Muscle of leg (tissue), 11 donors: ENCODE measurements around the gene SLC5A10. TPM values are rescaled to one million over a fixed set of nuclear protein-coding genes. Genes with fewer than 3 reads are reported as not detected.
"Not testable (repeated sequence)": the region's sequence is repeated elsewhere in the genome, so short reads cannot be mapped to it uniquely, and the experiment has no call there.

Experiments used
- DNase-seq: peaks from one replicate; pipeline ENCODE4 v3.0.0; 2013
- H3K27ac ChIP-seq: one replicate; pipeline ENCODE4 v1.5.1; 2013; ENCODE audit warnings: mild to moderate bottlenecking, low read length, control low read depth
- H3K27me3 ChIP-seq: one replicate; pipeline ENCODE4 v1.6.1; 2013; ENCODE audit warnings: low read length; ENCODE audit not compliant: control insufficient read depth, insufficient read depth
- H3K36me3 ChIP-seq: one replicate; pipeline ENCODE4 v1.6.1; 2013; ENCODE audit warnings: low read length; ENCODE audit not compliant: control insufficient read depth, insufficient read depth
- H3K4me1 ChIP-seq: one replicate; pipeline ENCODE4 v1.6.1; 2013; ENCODE audit warnings: low read length; ENCODE audit not compliant: control insufficient read depth, insufficient read depth
- H3K4me3 ChIP-seq: one replicate; pipeline ENCODE4 v1.5.1; 2013; ENCODE audit warnings: low read length, control low read depth
- H3K9me3 ChIP-seq: replicated peaks from 2 replicates; pipeline ENCODE4 v1.6.1; 2013; ENCODE audit warnings: low read depth, low read length; ENCODE audit not compliant: control insufficient read depth
- WGBS: methylation state at CpG from one replicate; pipeline ENCODE4 v1.1.5; 2013; ENCODE audit warnings: missing lambda C conversion rate; ENCODE audit not compliant: insufficient coverage; 5-methylcytosine and 5-hydroxymethylcytosine counted together
- polyA plus RNA-seq, 8 donors: library from polyadenylated mRNA; unstranded; fragments of 120-200 nt; gene quantifications; one replicate each; pipeline versions ENCODE4 v1.2.1 to v1.2.3, GENCODE V29; 2013; ENCODE audit warnings: inconsistent platforms in 1 of 8, low replicate concordance in 1 of 8; ENCODE audit not compliant: insufficient read length in 8 of 8, insufficient read depth in 1 of 8
- total RNA-seq: library from RNA; stranded (reverse); fragments of 120-200 nt; gene quantifications from one replicate; pipeline ENCODE4 v1.2.4, GENCODE V29; 2013

SLC5A10 gene
- total and polyA plus RNA-seq, 9 donors: 0.05 to 0.19 (median 0.06) TPM; not detected in 3

- H3K27me3 ChIP-seq: peaks cover 6% of the 10 kb centered on the region
- no peak for DNase-seq
- H3K4me1 ChIP-seq: no peaks in the 10 kb centered on the region
- 17% methylated on average over 1 of the region's 2 CpGs for WGBS
- H3K9me3 ChIP-seq: no peaks in the 10 kb centered on the region
- H3K36me3 ChIP-seq: no peaks in the 10 kb centered on the region
- no peak overlapping the region for H3K27ac ChIP-seq
- no peak overlapping the region for H3K4me3 ChIP-seq
Measured at GRCh38 chr17:18946536-18946935, 5.4 kb upstream of the SLC5A10 start.

GRCh38 chr17:18947866-18948265 lies 4.1 kb upstream of the SLC5A10 start:
- DNase-seq: no peak
- Histone ChIP-seq H3K27ac (no peak overlapping the region), H3K9me3 (no peaks in the 10 kb centered on the region), H3K4me3 (no peak overlapping the region), H3K4me1 (no peaks in the 10 kb centered on the region), H3K36me3 (no peaks in the 10 kb centered on the region), H3K27me3 (peaks cover 6% of the 10 kb centered on the region)
- 83% methylated on average over 2 of the region's 6 CpGs for WGBS

- H3K36me3 ChIP-seq: no peaks in the 10 kb centered on the region
- no peaks in the 10 kb centered on the region for H3K9me3 ChIP-seq
- WGBS: 87% methylated on average over 8 of the region's 8 CpGs
- no peaks in the 10 kb centered on the region for H3K4me1 ChIP-seq
- DNase-seq: no peak
- H3K27ac ChIP-seq: no peak overlapping the region
- peaks cover 6% of the 10 kb centered on the region for H3K27me3 ChIP-seq
- H3K4me3 ChIP-seq: no peak overlapping the region
Measured at GRCh38 chr17:18948476-18949006, 3.4 kb upstream of the SLC5A10 start.

GRCh38 chr17:18949566-18949965 lies 2.4 kb upstream of the SLC5A10 start:
- peaks cover 6% of the 10 kb centered on the region for H3K27me3 ChIP-seq
- H3K36me3 ChIP-seq: no peaks in the 10 kb centered on the region
- 63% methylated on average over 3 of the region's 6 CpGs for WGBS
- no peak for DNase-seq
- no peaks in the 10 kb centered on the region for H3K4me1 ChIP-seq
- no peak overlapping the region for H3K27ac ChIP-seq
- H3K9me3 ChIP-seq: no peaks in the 10 kb centered on the region
- H3K4me3 ChIP-seq: no peak overlapping the region

- Histone ChIP-seq H3K36me3 (no peaks in the 10 kb centered on the region), H3K27ac (no peak overlapping the region), H3K9me3 (no peaks in the 10 kb centered on the region), H3K4me1 (no peaks in the 10 kb centered on the region), H3K27me3 (peaks cover 6% of the 10 kb centered on the region), H3K4me3 (no peak overlapping the region)
- no peak for DNase-seq
- 51% methylated on average over 2 of the region's 4 CpGs for WGBS
Measured at GRCh38 chr17:18950346-18950745, 1.6 kb upstream of the SLC5A10 start.

- no peaks in the 10 kb centered on the region for H3K9me3 ChIP-seq
- H3K27ac ChIP-seq: no peak overlapping the region
- DNase-seq: no peak
- H3K27me3 ChIP-seq: peaks cover 6% of the 10 kb centered on the region
- WGBS: 61% methylated on average over 29 of the region's 34 CpGs
- no peaks in the 10 kb centered on the region for H3K4me1 ChIP-seq
- no peaks in the 10 kb centered on the region for H3K36me3 ChIP-seq
- H3K4me3 ChIP-seq: no peak overlapping the region
Measured at GRCh38 chr17:18950944-18951905, 740 bp upstream of the SLC5A10 start.

- H3K9me3 ChIP-seq: no peaks in the 10 kb centered on the region
- no peak overlapping the region for H3K4me3 ChIP-seq
- no peak overlapping the region for H3K27ac ChIP-seq
- no peak for DNase-seq
- peaks cover 6% of the 10 kb centered on the region for H3K27me3 ChIP-seq
- H3K4me1 ChIP-seq: no peaks in the 10 kb centered on the region
- WGBS: 92% methylated on average over 12 of the region's 14 CpGs
- H3K36me3 ChIP-seq: no peaks in the 10 kb centered on the region
Measured at GRCh38 chr17:18953231-18953728, 1.3 kb downstream of the SLC5A10 start.

- Histone ChIP-seq H3K27me3 (peaks cover 6% of the 10 kb centered on the region), H3K4me3 (no peak overlapping the region), H3K9me3 (no peaks in the 10 kb centered on the region), H3K27ac (no peak overlapping the region), H3K36me3 (no peaks in the 10 kb centered on the region), H3K4me1 (no peaks in the 10 kb centered on the region)
- 58% methylated on average over 3 of the region's 3 CpGs for WGBS
- DNase-seq: no peak
Measured at GRCh38 chr17:18954321-18954720, 2.4 kb downstream of the SLC5A10 start.

- no peak overlapping the region for H3K27ac ChIP-seq
- H3K9me3 ChIP-seq: no peaks in the 10 kb centered on the region
- no peaks in the 10 kb centered on the region for H3K4me1 ChIP-seq
- DNase-seq: no peak
- no peak overlapping the region for H3K4me3 ChIP-seq
- WGBS: 80% methylated on average over 2 of the region's 6 CpGs
- H3K36me3 ChIP-seq: no peaks in the 10 kb centered on the region
- H3K27me3 ChIP-seq: peaks cover 4% of the 10 kb centered on the region
Measured at GRCh38 chr17:18955009-18955408, 3.0 kb downstream of the SLC5A10 start.

- no CpG with 5 or more reads among the region's 6 CpGs for WGBS
- not testable (repeated sequence) for H3K4me3 ChIP-seq, H3K36me3 ChIP-seq, H3K27ac ChIP-seq, DNase-seq, H3K4me1 ChIP-seq, H3K27me3 ChIP-seq, H3K9me3 ChIP-seq
Measured at GRCh38 chr17:18956021-18956420, 4.1 kb downstream of the SLC5A10 start.
